Activated CD4-positive, alpha-beta T cell treated with anti-CD3 and anti-CD28 coated beads, Interleukin-2, amount 50 U/mL, for 1 hour (primary cell): ENCODE measurements around the gene FCN3.

ENCODE experiments used
- DNase-seq: peaks from one replicate; pipeline ENCODE4 v3.0.0-alpha.2; 2020

Gene FCN3

DNA sequence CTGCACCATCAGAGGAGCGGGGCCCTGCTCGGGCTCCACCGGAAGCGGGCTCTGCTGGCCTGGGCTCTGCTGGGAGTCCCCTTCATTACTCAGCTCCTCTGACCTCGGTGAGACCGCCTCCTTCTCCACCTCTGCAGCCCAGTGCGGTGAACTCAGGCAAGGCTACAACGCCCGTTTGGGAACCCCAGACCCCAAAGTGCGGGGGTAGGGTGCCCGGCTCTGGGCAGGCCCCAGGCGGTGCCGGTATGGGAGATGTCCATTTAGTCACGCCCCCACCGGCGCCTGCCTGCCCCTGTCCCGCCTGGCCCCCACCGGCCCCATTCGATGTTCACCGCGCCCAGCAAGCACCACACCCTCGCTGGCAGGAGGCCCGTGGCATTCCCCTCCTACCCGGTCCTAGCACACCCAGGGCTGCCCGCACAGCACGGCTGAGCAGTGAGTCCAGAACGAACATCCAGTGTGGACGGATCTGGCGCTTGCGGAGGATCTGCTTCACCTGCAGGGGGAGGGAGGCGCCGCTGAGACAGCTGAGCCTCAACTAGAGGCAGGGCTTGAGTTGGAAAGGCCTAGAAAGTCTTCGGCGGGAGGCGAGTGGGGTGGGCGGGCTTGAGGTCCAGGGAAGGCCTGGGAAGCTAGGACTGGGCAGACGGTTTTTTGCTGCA, 17.9 kb downstream of the FCN3 start:
- DNase-seq: peak; percentile 33

DNA sequence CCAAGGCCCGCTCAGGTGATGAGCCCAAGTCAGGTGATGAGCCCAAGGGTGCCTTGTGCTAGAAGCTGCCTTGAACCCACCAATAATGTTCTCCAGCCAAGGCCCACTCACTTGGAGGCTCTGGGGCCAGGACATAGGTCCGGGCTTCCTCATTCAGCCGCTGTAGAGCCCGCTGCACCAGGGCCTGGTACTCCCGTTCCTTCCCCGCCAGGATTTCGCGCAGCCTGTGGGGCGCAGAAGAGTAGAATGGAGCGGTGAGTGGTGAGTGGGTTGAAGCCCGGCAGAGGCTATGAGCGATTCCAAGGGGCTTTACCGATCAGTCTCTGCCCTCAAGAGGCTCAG, 18.4 kb downstream of the FCN3 start:
- DNase-seq: no peak

DNA sequence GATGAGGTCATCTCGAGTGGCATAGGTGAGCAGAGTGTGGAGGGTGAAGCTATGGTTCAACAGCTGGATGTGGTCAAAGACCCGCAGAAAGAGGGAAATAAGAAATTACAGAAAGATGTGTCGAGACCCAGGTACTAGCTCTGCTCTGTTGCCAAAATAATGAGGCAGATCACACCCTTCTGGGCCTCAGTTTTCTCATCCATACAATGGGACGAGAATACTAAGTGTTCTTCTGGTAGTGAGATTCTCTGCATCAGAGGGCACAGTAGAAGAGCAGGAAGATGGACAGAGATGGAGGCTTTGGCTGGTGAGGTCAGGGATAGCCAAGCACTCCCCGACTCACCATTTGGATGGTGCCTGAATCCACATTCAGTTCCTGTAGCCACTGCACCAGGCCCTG, 18.9 kb downstream of the FCN3 start:
- DNase-seq: no peak

DNA sequence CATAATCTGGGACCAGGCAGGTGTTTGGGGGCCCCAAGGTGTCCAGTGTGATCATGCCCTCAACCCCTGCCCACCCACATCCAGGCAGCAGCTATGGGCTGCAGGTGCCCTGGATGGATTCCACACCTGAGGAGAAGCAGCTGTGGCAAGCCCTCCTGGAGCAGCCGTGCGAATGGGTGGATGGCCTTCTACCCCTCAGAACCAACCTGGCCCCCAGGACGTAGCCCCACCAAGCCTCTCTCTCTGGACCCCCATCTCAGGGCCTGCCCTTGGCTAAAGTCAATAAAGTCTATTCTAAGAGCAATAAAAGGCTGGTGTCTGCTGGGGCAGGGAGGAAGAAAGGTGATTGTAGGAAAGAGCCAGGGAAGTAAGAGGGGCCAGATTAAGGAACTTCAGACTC, 21.0 kb downstream of the FCN3 start:
- no peak for DNase-seq

DNA sequence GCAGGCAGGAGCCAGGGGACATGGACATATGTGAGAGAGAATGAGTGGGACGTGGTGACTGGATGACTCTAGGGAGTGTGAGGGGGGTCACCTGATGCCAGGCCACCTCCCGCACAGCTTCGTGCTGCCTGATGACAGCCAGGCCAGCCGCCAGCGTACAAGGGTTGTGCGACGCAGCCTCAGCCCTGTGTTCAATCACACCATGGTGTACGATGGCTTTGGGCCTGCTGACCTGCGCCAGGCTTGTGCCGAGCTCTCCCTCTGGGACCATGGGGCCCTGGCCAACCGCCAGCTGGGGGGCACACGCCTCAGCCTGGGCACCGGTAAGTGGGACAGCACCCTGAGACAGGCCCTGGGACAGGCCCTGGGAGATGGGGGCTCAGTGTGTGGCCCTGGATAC, 21.5 kb downstream of the FCN3 start:
- DNase-seq: no peak

DNA sequence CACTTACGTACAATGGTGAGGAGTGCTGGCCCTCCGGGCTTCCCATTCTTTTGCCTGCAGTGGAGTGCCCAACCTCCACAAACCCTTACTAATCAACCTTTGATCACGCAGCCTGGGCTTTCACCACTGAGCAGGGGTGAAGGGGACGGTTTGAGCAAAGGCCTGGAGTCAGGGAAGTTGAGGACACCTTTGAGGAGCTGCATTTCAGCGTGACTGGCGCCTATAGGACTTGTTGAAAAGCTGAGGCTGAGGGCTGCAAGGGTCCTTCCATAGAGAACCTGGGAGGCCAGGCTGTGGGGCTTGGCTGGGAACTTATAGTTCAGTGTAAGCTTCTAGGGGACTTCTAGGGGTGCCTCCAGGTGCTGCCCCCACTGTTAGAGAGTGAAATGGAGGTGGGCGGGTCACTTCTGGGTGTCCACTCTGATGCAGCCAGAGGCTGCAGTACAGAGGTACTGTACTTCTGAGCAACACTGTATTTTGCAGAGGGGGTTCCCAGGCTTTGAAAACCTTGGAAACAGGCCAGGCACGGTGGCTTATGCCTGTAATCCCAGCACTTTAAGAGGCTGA, 23.0 kb downstream of the FCN3 start:
- DNase-seq: no peak

DNA sequence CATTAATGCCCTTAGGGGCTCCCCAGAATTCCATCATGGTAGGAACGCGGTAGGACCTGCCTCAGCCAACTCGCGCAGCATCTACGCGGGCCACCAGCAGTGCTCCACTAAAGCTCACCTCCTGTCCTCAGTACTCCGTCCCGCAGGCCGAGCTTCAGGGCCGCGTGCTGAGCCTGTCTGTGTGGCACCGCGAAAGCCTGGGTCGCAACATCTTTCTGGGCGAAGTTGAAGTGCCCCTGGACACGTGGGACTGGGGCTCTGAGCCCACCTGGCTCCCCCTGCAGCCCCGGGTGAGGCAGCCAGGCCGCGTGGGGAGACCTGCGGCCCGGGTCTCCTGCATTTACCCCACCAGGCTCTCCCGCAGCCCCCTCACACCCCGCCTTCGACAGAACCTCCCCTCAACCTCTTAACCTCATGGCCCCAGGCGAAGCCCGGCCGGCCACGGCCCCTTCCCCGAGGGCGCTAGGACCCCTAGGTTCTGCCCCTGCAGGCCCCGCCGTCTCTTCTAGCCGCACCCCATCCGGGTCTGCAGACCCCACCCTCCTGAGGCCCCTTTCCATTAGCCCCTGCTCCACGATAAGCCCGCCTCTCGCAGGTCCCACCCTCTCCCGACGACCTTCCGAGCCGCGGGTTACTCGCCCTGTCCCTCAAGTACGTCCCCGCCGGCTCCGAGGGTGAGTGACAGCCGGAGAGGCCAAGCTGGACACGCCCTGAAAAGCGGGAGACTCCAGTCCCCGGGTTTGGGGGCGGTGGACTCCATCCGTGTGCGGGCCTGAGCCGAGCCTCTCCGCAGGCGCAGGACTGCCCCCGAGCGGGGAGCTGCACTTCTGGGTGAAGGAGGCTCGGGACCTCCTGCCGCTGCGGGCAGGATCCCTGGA, 23.7 kb downstream of the FCN3 start:
- DNase-seq: no peak

DNA sequence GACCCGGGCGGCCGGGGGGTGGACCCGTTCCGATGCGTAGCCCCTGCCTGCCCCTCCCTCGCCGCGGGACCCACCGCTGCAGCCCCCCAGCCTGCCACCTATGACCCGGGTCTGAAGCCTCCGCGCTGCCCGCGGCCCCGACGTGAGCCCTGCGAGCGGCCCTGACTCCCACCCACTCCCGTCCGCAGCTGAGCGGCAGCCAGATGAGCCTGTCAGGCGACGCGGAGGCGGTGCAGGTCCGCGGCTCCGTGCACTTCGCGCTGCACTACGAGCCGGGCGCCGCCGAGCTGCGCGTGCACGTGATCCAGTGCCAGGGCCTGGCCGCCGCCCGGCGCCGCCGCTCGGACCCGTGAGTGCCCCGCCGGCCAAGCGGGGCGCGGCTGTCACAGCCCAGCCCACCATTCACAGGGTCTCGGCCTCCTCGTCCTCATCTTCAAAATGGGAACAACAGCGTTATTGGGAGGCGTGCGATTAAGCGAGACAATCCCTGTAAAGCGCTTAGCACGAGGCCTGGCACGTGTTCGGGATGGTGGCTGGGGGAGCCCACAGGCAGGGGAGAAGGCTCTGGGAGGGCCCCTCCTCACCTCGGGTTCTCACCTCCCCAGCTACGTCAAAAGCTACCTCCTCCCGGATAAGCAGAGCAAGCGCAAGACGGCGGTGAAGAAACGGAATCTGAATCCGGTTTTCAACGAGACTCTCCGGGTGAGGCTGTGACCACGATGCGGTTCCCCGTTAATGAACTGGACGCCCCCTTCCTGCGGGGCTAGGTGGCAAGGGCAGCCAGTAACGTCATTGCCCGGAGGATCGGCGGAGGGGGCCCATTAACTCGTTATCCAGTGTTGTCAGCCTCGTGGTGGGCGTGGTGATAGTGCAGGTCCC, 24.6 kb downstream of the FCN3 start:
- no peak for DNase-seq

DNA sequence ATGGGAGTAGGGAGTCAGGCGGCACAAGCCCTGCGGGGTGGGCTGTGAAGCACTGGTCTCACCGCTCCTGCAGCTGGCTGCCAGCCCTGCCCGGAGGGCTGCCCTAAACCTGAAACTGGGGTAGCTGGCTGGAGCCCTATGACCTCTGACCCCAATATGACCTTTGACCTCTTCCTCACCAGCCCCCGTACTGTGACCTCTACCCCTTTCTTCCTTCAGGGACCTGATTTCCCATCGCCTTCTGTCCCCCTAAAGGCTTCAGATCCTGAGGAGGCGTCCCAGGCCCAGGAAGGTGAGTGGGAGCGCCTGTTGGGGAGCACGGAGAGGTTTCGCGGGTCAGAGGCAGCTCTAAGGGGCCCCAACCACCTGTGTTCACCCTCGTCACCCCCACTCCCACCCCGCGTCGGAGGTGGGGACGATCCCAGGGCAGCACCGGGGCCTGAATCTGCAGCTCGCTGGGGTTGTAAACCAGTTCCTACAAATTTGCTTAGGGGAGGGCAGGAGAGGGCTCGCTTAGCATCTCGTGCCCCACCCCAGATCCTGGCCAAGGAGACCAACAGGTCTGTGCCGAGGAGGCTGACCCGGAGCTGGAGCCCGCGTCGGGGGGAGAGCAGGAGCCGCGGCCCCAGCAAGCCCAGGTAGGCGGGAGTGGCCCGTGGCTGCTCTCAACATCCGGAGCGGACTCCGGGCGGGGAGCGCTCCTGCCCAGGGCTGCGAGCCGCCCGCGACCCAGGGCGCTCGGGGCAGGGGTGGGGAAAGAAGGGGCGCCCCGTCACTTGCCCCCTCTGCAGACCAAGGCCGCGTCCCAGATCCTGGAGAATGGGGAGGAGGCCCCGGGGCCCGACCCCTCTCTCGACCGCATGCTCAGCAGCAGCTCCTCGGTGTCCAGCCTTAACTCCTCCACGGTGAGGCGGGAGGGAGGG, 25.5 kb downstream of the FCN3 start:
- DNase-seq: peak; percentile 36

DNA sequence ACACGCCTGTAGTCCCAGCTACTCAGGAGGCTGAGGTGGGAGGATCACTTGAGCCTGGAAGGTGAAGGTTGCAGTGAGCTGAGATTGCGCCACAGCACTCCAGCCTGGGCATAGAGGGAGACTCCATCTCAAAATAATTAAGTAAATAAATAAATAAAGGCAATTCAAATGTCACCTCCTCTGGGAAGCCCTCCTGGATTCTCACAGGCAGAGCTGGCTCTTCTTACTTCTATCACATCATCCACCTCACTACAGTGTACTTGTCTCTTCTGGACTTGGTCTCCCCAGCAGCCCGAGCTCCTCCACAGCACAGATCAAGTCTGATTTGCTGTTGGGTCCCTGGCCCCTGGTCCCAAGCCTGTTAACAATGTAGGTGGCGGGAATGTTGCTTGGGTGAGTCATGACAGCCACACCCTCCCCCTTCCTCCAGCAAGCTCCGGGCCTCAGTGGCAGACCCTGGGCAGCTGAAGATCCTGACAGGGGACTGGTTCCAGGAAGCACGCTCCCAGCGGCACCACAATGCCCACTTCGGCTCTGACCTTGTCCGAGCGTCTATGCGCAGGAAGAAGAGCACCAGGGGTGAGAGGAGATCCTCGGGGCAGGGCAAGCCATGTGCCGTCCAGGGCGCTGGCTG, 27.5 kb downstream of the FCN3 start:
- no peak for DNase-seq

DNA sequence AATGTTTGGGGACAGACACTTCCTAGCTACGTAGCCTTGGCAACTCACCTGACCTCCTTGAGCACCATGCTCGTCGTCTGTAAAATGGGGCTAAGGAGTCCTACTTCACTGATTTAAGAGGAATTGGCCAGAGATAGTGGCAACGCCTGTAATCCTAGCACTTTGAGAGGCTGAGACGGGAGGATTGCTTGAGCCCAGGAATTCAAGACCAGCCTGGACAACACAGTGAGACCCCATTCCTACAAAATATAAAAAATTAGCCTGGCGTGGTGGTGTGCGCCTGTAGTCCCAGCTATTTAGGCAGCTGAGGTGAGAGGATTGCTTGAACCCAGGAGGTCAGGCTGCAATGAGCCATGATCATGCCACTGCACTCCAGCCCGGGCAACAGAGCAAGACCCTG, 28.3 kb downstream of the FCN3 start:
- no peak for DNase-seq

DNA sequence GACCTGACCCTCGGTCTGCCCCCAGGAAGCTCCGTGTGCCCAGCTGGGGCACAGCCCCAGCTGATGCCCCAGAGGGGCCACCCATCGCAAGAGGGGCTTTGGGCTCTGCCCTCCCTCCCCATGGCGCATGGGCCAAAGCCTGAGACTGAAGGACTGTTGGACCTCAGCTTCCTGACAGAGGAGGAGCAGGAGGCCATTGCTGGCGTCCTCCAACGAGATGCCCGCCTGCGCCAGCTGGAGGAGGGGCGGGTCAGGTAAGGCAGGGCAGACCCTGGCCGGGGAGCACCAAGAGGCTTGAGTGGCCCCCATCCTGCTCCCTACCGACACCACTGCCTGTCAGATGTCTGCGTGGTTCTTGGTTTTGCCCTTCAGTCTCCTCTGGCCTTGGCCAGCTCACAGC, 29.4 kb downstream of the FCN3 start:
- DNase-seq: no peak

DNA sequence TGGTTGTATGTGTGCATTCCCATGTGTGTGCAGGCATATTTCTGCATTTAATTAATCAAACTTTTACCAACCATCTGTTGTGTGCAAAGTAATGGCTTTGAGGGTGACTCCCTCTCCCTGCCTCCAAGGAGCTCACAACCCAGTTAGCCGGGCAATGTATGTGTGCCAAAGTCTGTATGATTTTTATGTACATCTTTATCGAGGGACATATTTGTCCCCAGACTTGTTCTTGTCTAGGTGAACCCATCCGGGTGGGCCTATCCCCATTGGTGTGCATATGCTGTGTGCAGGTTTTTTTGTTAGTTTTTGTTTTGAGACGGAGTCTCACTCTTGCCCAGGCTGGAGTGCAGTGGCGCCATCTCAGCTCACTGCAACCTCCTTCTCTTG, 31.0 kb downstream of the FCN3 start:
- no peak for DNase-seq

DNA sequence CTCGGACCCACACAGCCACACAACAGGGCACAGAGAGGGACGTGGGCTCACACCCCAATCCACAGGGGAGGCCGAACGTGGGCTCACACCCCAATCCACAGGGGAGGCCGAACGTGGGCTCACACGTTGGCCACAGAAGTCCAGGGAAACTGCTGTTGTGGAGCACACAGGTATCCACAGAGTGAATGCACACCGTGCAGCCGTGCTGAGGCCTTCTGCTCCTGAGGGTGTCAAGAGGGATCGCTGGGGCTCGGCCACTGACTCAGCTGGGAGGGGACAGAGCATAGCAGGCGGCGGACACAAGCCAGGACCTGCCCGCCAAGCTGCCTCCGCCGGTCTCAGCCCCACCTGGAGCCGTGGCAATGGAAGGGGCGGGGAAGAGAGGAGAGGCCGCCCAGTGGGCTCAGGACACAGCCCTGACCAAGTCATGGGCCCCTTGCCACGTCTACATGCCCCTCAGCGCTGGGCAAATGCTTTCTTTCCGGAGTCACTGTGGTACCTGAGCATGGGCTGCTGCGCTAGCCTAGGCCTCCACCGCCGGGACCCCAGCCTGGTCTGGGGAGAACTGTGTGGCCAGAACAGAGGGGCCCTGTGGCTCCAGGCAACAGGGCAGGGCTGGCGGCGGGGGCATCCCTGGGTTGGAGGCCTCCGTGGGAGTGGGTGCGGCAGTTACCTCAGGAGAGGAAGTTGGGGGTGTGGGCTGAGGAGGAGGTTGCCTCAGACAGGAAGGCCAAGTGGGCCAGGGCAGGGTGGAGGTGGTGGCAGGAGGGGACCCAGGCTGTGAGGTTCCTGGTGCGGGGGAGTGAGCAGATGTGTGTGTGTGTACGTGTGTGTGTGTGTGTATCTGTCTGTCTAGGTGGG, 31.6 kb downstream of the FCN3 start:
- DNase-seq: peak; percentile 70

DNA sequence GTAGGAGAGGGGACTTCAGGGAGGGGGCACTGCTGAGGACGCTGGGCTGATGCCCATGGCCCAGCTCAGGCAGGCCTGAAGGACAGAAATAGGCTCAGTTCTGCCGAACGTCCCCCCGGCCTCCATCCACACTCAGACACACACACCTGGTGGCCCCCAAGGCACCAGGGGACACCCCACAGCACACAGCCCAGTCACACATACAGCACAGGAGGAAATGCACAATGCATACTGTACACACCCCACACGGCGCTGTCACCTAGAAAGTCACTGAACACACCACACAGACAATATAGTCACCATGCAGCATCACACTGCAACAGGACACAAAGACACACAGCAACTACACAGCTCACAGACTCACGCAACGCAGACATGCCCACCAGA, 32.2 kb downstream of the FCN3 start:
- peak; percentile 30 for DNase-seq

DNA sequence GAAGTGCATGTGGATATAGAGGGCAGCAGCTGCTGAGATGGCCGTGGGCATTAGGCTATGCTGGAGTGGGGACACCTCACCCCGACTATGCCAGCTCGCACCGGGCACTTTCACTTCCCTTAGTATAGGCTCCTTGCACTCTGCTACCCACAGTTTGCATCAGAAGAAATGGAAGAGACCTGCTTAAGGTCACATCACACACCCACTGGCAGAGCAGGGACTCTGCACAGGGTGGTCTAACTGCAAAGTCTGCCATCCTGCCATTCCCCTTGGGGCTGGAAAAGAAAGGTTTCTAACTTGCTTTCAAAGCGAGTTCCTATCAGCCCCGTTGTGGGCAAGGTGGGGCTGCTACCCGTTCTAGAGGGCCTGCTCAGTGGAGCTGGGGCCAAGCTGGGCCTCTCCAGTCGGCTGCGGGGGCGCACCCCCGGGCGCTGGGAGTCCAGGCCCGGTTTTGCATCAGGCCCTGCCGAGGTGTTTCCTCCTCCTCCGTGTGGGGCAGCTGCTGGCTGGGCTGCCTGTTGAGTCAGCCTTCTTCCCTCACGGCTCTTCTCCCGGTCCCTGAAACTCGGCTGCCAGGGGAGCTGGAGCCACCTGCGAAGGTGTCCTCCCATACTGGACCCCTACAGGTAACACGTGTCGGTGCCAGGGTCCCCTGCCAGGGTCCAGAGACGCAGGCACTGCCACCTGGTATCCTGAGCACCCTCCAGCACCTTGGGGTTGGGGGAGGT, 32.9 kb downstream of the FCN3 start, which contains the start of gene SYTL1:
TSS of gene SYTL1 (plus strand) at position 498 of the 728 bp plus-strand sequence. CDS start 3,313 bp downstream, outside the sequence.
- DNase-seq: peak; percentile 66

DNA sequence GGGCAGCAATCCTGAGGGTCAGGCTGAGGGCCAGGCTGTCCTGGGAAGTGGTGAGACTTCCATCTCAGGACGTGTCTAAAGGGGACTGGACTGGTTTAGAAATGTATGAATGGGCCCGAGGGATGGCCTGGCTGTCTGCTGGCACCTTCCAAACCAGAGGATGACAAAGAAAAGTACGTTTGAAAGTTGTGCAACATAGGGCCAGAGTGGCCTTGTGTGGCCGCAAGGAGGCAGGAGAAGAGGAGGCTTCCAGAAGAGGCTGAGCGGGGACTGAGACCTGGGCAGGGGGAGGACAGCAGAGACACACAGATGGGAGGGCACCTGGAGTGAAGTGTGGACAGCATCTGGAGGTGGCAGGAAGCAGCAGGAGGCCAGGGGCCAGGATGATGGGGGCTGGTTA, 35.4 kb downstream of the FCN3 start:
- no peak for DNase-seq

DNA sequence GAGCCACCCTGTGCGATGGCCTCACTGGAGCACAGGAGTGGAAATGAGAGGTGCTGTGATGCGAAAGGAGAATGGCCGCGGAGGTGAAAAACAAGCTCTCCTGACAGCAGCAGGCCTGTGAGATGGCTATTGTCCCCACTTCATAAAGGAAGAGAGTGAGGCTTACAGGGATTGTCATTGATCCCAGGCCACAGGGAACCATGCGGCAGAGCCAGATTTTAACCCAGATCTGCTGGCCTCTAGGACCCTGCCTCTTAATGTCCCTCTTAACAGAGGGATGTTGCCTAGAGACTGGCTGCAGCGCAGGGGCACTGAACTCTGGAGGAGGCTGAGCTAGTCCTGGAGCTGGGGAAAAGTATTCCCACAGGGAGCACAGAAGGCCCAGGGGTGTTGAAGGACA, 35.9 kb downstream of the FCN3 start:
- DNase-seq: no peak

DNA sequence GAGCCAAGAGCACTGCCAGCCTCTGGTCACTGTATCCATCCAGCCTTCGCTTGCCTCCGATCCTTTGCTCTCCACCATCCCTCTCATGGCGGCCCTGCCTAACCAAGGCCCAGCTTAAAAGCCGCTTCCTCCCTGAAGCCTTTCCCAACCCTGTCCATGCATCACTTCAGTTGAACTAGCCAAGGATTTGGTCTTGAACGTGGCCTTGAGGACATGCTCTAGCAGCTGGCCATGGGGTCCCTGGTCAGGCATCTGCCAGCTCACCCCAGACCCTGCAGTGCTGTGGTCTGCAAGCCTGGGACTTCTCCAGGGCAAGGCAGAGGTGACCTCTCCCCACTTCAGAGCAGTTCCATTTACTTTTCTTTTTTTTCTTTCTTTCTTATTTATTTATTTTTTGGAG, 37.9 kb downstream of the FCN3 start:
- no peak for DNase-seq
